ENCODE measurements around the gene ZNF3.

The ZNF3 gene

GRCh38 chr7:100107890-100108289 lies 26.4 kb upstream of the ZNF3 start:
- DNase-seq = no peak

- DNase-seq = no peak
Observed at GRCh38 chr7:100107125-100107737, 25.7 kb upstream of the ZNF3 start.

GRCh38 chr7:100106633-100107032 lies 25.1 kb upstream of the ZNF3 start:
- DNase-seq = no peak

- no peak for DNase-seq
Observed at GRCh38 chr7:100105534-100105933, 24.0 kb upstream of the ZNF3 start.

GRCh38 chr7:100102950-100103840 lies 21.7 kb upstream of the ZNF3 start:
- no peak for DNase-seq

- peak; percentile 98 for DNase-seq
Observed at GRCh38 chr7:100101016-100101862, 19.7 kb upstream of the ZNF3 start, which contains the start of the genes AP4M1 and MCM7. AP4M1 (plus strand) TSS chr7:100101643; CDS start chr7:100101715, 72 bp downstream. MCM7 (minus strand) TSS chr7:100101397; CDS start chr7:100101294, 103 bp downstream.

- DNase-seq = peak; percentile 94
Observed at GRCh38 chr7:100100420-100101015, 19.0 kb upstream of the ZNF3 start.

GRCh38 chr7:100099452-100099851 lies 17.9 kb upstream of the ZNF3 start:
- DNase-seq = no peak

GRCh38 chr7:100098913-100099312 lies 17.4 kb upstream of the ZNF3 start:
- no peak for DNase-seq

GRCh38 chr7:100095704-100096103 lies 14.2 kb upstream of the ZNF3 start:
- DNase-seq = no peak

- DNase-seq = no peak
Observed at GRCh38 chr7:100095289-100095688, 13.8 kb upstream of the ZNF3 start.

- DNase-seq = no peak
Observed at GRCh38 chr7:100093925-100094486, 12.5 kb upstream of the ZNF3 start.

- no peak for DNase-seq
Observed at GRCh38 chr7:100093498-100093897, 12.0 kb upstream of the ZNF3 start.

GRCh38 chr7:100093054-100093453 lies 11.5 kb upstream of the ZNF3 start:
- no peak for DNase-seq

GRCh38 chr7:100091411-100092181 lies 10.1 kb upstream of the ZNF3 start:
- DNase-seq = no peak

- DNase-seq = no peak
Observed at GRCh38 chr7:100090527-100091410, 9.2 kb upstream of the ZNF3 start.

- DNase-seq = no peak
Observed at GRCh38 chr7:100089458-100090196, 8.1 kb upstream of the ZNF3 start.

- DNase-seq = peak; percentile 73
Observed at GRCh38 chr7:100088621-100089457, 7.3 kb upstream of the ZNF3 start, which contains the start of gene COPS6. COPS6 (plus strand) TSS chr7:100088969; CDS start chr7:100088991, 22 bp downstream.
